Neuronal stem cell (in vitro differentiated cells): ENCODE data around the gene ARHGAP9.
"Not testable (repeated sequence)": the region's sequence is repeated elsewhere in the genome, so short reads cannot be mapped to it uniquely, and the experiment has no call there.

Experiments used
- DNase-seq: peaks from one replicate; pipeline ENCODE4 v3.0.0-alpha.2; 2013; ENCODE audit warnings: low spot score
- H2AFZ ChIP-seq: one replicate; pipeline ENCODE4 v1.6.1; 2013; ENCODE audit warnings: mild to moderate bottlenecking, low read length, inconsistent platforms
- H2AK5ac ChIP-seq: 2 replicates; pipeline ENCODE4 v1.6.1; 2013; ENCODE audit warnings: low read depth, mild to moderate bottlenecking, inconsistent platforms, low read length, moderate library complexity, mixed read lengths
- H2BK120ac ChIP-seq: 2 replicates; pipeline ENCODE4 v1.6.1; 2013; ENCODE audit warnings: low read depth, mild to moderate bottlenecking, inconsistent platforms, low read length, moderate library complexity, mixed read lengths
- H2BK12ac ChIP-seq: one replicate; pipeline ENCODE4 v1.6.1; 2013; ENCODE audit warnings: low read length, inconsistent platforms
- H2BK15ac ChIP-seq: 2 replicates; pipeline ENCODE4 v1.6.1; 2013; ENCODE audit warnings: mild to moderate bottlenecking, low read length, inconsistent platforms, mixed read lengths
- H2BK5ac ChIP-seq: one replicate; pipeline ENCODE4 v1.6.1; 2013; ENCODE audit warnings: inconsistent platforms, mild to moderate bottlenecking, low read length, moderate library complexity
- H3K14ac ChIP-seq: one replicate; pipeline ENCODE4 v1.6.1; 2013; ENCODE audit warnings: low read length, inconsistent platforms
- H3K18ac ChIP-seq: 2 replicates; pipeline ENCODE4 v1.6.1; 2013; ENCODE audit warnings: low read length, inconsistent platforms
- H3K23ac ChIP-seq: 2 replicates; pipeline ENCODE4 v1.6.1; 2013; ENCODE audit warnings: low read depth, mild to moderate bottlenecking, mixed read lengths, low read length, inconsistent platforms; ENCODE audit not compliant: poor library complexity
- H3K27ac ChIP-seq: replicated peaks from 3 replicates; pipeline ENCODE4 v1.5.1; 2013; ENCODE audit warnings: low read length, inconsistent platforms
- H3K27me3 ChIP-seq, 3 experiments: 2 replicates each; pipeline ENCODE4 v1.6.1; 2013; ENCODE audit warnings: low read length in 3 of 3, mild to moderate bottlenecking in 2 of 3, inconsistent platforms in 1 of 3, low read depth in 1 of 3, mixed read lengths in 1 of 3, moderate library complexity in 1 of 3; ENCODE audit not compliant: control insufficient read depth in 3 of 3, insufficient read depth in 3 of 3
- H3K36me3 ChIP-seq, 2 donors: replicated peaks in 1 of 2; 2 replicates each; pipeline ENCODE4 v1.6.1; 2013; ENCODE audit warnings: low read length in 2 of 2; ENCODE audit not compliant: control insufficient read depth in 2 of 2, insufficient read depth in 2 of 2
- H3K4ac ChIP-seq: 2 replicates; pipeline ENCODE4 v1.6.1; 2013; ENCODE audit warnings: inconsistent platforms, mild to moderate bottlenecking, low read length, moderate library complexity
- H3K4me1 ChIP-seq, 2 donors: 1 replicate in 1 of 2; 2 replicates in 1 of 2; pipeline ENCODE4 v1.6.1; 2013; ENCODE audit warnings: low read length in 2 of 2, low read depth in 1 of 2; ENCODE audit not compliant: control insufficient read depth in 2 of 2, insufficient read depth in 1 of 2
- H3K4me2 ChIP-seq: one replicate; pipeline ENCODE4 v1.6.1; 2013; ENCODE audit warnings: mild to moderate bottlenecking, low read length, inconsistent platforms; ENCODE audit not compliant: insufficient read depth, poor library complexity, severe bottlenecking
- H3K4me3 ChIP-seq, 2 donors: 2 replicates each; pipeline ENCODE4 v1.5.1; 2013; ENCODE audit warnings: low read length in 2 of 2, mild to moderate bottlenecking in 2 of 2, inconsistent platforms in 1 of 2, moderate library complexity in 1 of 2
- H3K79me1 ChIP-seq: one replicate; pipeline ENCODE4 v1.6.1; 2013; ENCODE audit warnings: low read depth, mild to moderate bottlenecking, inconsistent platforms, low read length, moderate library complexity
- H3K9ac ChIP-seq: one replicate; pipeline ENCODE4 v1.6.1; 2013; ENCODE audit warnings: mild to moderate bottlenecking, low read depth, low read length, inconsistent platforms; ENCODE audit not compliant: poor library complexity
- H3K9me3 ChIP-seq, 2 donors: replicated peaks in 1 of 2; 2 replicates each; pipeline versions ENCODE3 to v1.6.1; 2013; ENCODE audit warnings: low read length in 2 of 2, mild to moderate bottlenecking in 2 of 2, inconsistent platforms in 1 of 2, low read depth in 1 of 2, mixed read lengths in 1 of 2, moderate library complexity in 1 of 2; ENCODE audit not compliant: control insufficient read depth in 2 of 2, insufficient read depth in 1 of 2
- H4K8ac ChIP-seq: one replicate; pipeline ENCODE4 v1.6.1; 2013; ENCODE audit warnings: low read depth, mild to moderate bottlenecking, inconsistent platforms, low read length, moderate library complexity
- H4K91ac ChIP-seq: one replicate; pipeline ENCODE4 v1.6.1; 2013; ENCODE audit warnings: low read length, low read depth, mild to moderate bottlenecking, inconsistent platforms; ENCODE audit not compliant: poor library complexity
- WGBS, 2 donors: extraction: QIAGEN DNeasy Blood & Tissue Kit; methylation state at CpG; one replicate each; pipeline ENCODE4 v1.1.7; 2013; ENCODE audit warnings: missing lambda C conversion rate in 2 of 2, mixed read lengths in 1 of 2; ENCODE audit not compliant: insufficient read length in 2 of 2, insufficient replicate concordance in 1 of 2; ENCODE audit errors: extremely low coverage in 2 of 2; 5-methylcytosine and 5-hydroxymethylcytosine counted together

ARHGAP9 gene

DNA sequence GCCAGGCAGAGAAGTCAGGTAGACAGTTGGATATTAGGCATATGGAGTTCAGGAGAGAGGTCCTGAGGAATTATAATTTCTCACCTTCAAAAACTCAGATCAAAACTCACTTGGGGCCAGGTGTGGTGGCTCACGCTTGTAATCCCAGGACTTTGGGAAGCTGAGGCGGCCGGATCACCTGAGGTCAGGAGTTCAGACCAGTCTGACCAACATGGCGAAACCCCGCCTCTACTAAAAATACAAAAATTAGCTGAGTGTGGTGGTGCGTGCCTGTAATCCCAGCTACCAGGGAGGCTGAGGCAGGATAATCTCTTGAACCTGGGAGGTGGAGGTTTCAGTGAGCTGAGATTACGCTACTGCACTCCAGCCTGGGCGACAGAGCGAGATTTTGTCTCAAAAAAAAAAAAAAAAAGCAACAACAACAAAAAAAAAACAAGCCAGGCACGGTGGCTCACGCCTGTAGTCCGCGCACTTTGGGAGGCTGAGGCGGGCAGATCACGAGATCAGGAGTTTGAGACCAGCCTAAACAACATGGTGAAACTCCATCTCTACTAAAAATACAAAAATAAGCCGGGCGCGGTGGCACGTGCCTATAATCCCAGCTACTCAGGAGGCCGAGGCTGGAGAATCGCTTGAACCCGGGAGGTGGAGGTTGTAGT lies 22.8 kb upstream of the ARHGAP9 start:
- not testable (repeated sequence) for H2BK15ac ChIP-seq, H3K4me1 ChIP-seq, H3K79me1 ChIP-seq, H3K4ac ChIP-seq, H3K23ac ChIP-seq, H2BK12ac ChIP-seq, H3K9ac ChIP-seq, H4K91ac ChIP-seq, H2BK5ac ChIP-seq, H3K4me3 ChIP-seq, H3K18ac ChIP-seq, H3K14ac ChIP-seq, H4K8ac ChIP-seq, H3K4me2 ChIP-seq, H3K27me3 ChIP-seq, DNase-seq, H3K27ac ChIP-seq, H2AK5ac ChIP-seq, H2AFZ ChIP-seq, H2BK120ac ChIP-seq
- WGBS, 2 donors: no CpG with 5 or more reads among the region's 22 CpGs
- Histone ChIP-seq H3K9me3 (peaks cover 5 to 16% of the 10 kb centered on the region in 2 donors), H3K36me3 (peaks cover 53 to 84% of the 10 kb centered on the region in 2 donors)

GRCh38 chr12:57500213-57500612 lies 20.5 kb upstream of the ARHGAP9 start:
- H3K14ac ChIP-seq: no peak overlapping the region
- H3K9me3 ChIP-seq: peaks cover 2 to 3% of the 10 kb centered on the region in 2 donors
- no peak overlapping the region for H2BK120ac ChIP-seq
- H2BK5ac ChIP-seq: no peak overlapping the region
- no peaks in the 10 kb centered on the region for H3K4me1 ChIP-seq
- H4K8ac ChIP-seq: no peak overlapping the region
- no peak for DNase-seq
- H2AFZ ChIP-seq: no peak overlapping the region
- H3K4ac ChIP-seq: no peak overlapping the region
- H3K4me2 ChIP-seq: no peak overlapping the region
- no peak overlapping the region for H2AK5ac ChIP-seq
- H3K36me3 ChIP-seq: peaks cover 50 to 87% of the 10 kb centered on the region in 2 donors
- H3K27ac ChIP-seq: no peak overlapping the region
- H4K91ac ChIP-seq: no peak overlapping the region
- peaks cover 4% of the 10 kb centered on the region for H3K79me1 ChIP-seq
- H2BK12ac ChIP-seq: no peak overlapping the region
- no peak overlapping the region for H3K23ac ChIP-seq
- no CpG with 5 or more reads among the region's 11 CpGs for WGBS, 2 donors
- H2BK15ac ChIP-seq: no peak overlapping the region
- H3K27me3 ChIP-seq: no peaks in the 10 kb centered on the region
- no peak overlapping the region for H3K9ac ChIP-seq
- no peak overlapping the region for H3K18ac ChIP-seq
- H3K4me3 ChIP-seq: no peak overlapping the region

DNA sequence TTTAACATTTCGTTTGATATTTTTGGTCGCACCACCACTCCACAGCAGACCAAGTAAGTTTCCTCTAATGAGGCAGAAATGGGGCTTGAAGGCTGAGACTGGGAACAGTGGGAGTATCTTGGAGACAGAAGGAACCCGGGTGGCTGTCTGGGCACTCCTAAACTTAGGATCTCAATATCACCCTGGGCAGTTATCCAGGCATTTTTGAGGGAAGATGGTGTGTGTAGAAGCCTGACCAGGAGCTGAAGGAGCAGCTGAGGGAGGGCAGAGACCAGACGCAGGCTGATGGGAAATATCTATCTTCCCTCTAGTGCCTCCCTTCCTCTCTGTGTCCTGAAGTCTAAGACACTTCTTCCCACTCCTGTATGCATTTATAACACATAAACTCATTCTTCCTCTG lies 18.9 kb upstream of the ARHGAP9 start:
- Histone ChIP-seq H2AK5ac (no peak overlapping the region), H2BK12ac (no peak overlapping the region), H3K4ac (no peak overlapping the region), H3K4me2 (no peak overlapping the region), H3K27me3 (no peaks in the 10 kb centered on the region), H3K14ac (no peak overlapping the region), H2BK15ac (no peak overlapping the region), H2BK5ac (no peak overlapping the region), H3K79me1 (peaks cover 4% of the 10 kb centered on the region), H3K4me1 (no peaks in the 10 kb centered on the region), H3K23ac (no peak overlapping the region), H4K91ac (no peak overlapping the region), H2AFZ (no peak overlapping the region), H3K9me3 (peaks cover 0 to 3% of the 10 kb centered on the region in 2 donors), H4K8ac (no peak overlapping the region), H3K4me3 (no peak overlapping the region), H3K36me3 (peaks cover 41 to 75% of the 10 kb centered on the region in 2 donors), H3K18ac (no peak overlapping the region), H3K9ac (no peak overlapping the region), H3K27ac (no peak overlapping the region), H2BK120ac (no peak overlapping the region)
- WGBS, 2 donors: no CpG with 5 or more reads among the region's 4 CpGs
- DNase-seq: no peak

DNA sequence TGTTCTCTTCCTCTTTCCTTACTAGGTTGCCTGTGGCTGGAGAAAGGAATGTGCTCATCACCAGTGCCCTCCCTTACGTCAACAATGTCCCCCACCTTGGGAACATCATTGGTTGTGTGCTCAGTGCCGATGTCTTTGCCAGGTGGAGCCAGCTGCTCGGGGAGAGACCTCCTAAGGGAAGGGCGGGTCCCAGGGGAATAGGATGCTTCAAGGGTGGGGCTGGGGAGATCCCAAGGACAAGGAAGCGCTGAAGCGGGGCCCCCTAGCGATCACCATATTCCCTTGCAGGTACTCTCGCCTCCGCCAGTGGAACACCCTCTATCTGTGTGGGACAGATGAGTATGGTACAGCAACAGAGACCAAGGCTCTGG lies 18.5 kb upstream of the ARHGAP9 start:
- Histone ChIP-seq H3K9ac (no peak overlapping the region), H3K36me3 (peaks cover 41 to 71% of the 10 kb centered on the region in 2 donors), H2BK120ac (no peak overlapping the region), H3K4me1 (no peaks in the 10 kb centered on the region), H3K14ac (no peak overlapping the region), H3K4me2 (no peak overlapping the region), H3K9me3 (peaks cover 0 to 3% of the 10 kb centered on the region in 2 donors), H3K18ac (no peak overlapping the region), H4K91ac (no peak overlapping the region), H2BK5ac (no peak overlapping the region), H3K4ac (no peak overlapping the region), H2AFZ (no peak overlapping the region), H3K4me3 (no peak overlapping the region), H3K27me3 (no peaks in the 10 kb centered on the region), H4K8ac (no peak overlapping the region), H2BK12ac (no peak overlapping the region), H2AK5ac (no peak overlapping the region), H3K79me1 (peaks cover 4% of the 10 kb centered on the region), H3K23ac (no peak overlapping the region), H3K27ac (no peak overlapping the region), H2BK15ac (no peak overlapping the region)
- DNase-seq: no peak
- WGBS, 2 donors: no CpG with 5 or more reads among the region's 9 CpGs
